ENCODE data around the gene MTMR1.

Gene MTMR1

DNA sequence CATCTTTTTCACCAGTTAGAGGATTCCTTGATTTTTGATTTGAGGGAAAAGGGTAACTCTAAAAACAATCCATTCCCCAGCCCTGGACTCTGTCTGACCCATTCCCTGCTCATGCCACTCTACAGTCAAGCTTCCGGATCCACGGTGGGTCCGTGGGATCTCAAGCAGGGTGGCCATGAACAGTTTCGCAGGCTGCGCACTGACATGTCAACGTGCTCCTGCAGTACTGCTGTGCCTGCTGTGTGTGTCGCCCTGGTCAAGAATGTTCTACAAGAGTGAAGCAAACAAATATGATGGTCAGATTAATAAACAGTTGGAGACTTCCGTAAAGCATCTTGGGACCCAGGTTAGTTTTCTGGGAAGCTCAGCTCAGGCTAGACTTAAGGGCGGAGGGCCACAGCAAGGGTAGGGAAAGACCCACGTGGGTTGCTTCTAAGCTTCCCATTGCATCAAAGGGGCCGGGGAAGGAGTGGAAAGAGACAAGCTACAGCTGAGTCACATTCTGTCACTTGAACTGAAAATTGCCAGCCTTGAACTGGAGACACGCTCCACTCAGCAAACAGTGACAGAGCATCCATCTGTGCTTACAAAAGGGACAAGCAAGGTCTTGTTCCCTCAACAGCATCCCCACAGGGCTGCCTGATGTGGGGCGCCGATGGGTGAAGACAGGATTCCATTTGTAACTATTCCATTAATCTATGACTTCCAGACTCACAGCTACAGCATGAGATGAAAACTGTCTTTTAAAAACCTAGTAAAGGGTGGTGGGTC is 81.8 kb downstream of the MTMR1 start:
- H3K4me1 ChIP-seq (ENCODE audit: insufficient read depth, low read length): no peaks in the 10 kb centered on the region
- TF ChIP-seq, protein P1, sequence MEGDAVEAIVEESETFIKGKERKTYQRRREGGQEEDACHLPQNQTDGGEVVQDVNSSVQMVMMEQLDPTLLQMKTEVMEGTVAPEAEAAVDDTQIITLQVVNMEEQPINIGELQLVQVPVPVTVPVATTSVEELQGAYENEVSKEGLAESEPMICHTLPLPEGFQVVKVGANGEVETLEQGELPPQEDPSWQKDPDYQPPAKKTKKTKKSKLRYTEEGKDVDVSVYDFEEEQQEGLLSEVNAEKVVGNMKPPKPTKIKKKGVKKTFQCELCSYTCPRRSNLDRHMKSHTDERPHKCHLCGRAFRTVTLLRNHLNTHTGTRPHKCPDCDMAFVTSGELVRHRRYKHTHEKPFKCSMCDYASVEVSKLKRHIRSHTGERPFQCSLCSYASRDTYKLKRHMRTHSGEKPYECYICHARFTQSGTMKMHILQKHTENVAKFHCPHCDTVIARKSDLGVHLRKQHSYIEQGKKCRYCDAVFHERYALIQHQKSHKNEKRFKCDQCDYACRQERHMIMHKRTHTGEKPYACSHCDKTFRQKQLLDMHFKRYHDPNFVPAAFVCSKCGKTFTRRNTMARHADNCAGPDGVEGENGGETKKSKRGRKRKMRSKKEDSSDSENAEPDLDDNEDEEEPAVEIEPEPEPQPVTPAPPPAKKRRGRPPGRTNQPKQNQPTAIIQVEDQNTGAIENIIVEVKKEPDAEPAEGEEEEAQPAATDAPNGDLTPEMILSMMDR (IDR thresholded peaks at IDR 0.05; ENCODE audit: borderline replicate concordance, extremely low read depth, low read length, poor library complexity, severe bottlenecking): no peak
- no peak for TF ChIP-seq EZH2 (IDR thresholded peaks at IDR 0.05; ENCODE audit: borderline replicate concordance, low read depth, low read length, severe bottlenecking)
- no peaks in the 10 kb centered on the region for H4K20me1 ChIP-seq (ENCODE audit: insufficient read depth, low read length)
- no peaks in the 10 kb centered on the region for H3K9me3 ChIP-seq (ENCODE audit: insufficient read depth, low read length, severe bottlenecking)
- ATAC-seq (ENCODE audit: insufficient read depth, low read depth) (no peak), DNase-seq (no peak)
- H3K27ac ChIP-seq (ENCODE audit: low read length): no peak overlapping the region
- H3K9ac ChIP-seq (ENCODE audit: low read depth, low read length): no peak overlapping the region
- no peaks in the 10 kb centered on the region for H3K27me3 ChIP-seq (ENCODE audit: insufficient read depth, low read length, poor library complexity)
- peaks cover 7% of the 10 kb centered on the region; the same call in 1 of the 2 replicates for H3K36me3 ChIP-seq (ENCODE audit: insufficient read depth, low read length)
- H3K4me3 ChIP-seq (ENCODE audit: low read depth in 1 of 2, low read length in 2 of 2): no peak overlapping the region
- H2AFZ ChIP-seq (ENCODE audit: low read depth, low read length): no peak overlapping the region
- H3K79me2 ChIP-seq (ENCODE audit: insufficient read depth, low read length): no peaks in the 10 kb centered on the region
- no peak overlapping the region for H3K4me2 ChIP-seq (ENCODE audit: insufficient read depth, low read length)

DNA sequence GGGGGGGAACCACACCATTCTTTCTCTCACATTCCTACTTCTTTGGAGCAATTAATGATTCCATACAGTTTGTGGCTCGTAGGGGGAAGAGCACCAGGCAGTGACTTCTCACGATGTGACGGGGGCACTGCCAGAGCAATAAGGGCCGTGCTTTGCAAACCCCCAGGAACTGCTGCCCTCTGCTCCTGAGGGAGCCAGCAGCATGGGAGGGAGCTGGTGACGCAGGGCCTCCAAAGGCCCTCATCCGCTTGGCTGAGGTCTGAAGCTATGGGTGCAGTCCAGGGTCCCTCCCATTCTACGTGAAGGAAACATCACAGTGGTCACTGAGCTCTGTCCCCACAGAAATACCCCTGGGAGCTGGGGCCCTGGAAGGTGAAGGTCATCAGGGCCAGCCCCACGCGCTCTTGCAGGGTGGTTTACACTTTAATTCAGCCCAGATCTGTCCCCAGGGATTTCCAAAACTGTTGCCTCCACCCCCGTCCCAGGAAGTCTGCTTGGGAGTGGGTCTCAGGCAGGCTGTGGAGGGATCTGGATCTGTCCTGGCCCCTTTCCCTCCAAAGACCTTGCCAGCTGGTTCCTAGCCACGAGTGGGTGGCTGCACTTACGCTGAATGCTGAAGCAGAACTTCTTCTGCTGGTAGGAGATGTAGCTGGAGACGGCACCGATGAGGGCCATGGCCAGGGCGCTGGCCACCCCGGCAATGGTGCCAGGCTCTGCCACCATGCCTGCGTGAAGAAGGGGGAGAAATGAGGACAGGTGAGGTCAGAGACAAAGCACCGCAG is 82.6 kb downstream of the MTMR1 start:
- Histone ChIP-seq H3K27ac (ENCODE audit: low read length) (no peak overlapping the region), H2AFZ (ENCODE audit: low read depth, low read length) (no peak overlapping the region), H3K27me3 (ENCODE audit: insufficient read depth, low read length, poor library complexity) (no peaks in the 10 kb centered on the region), H3K4me3 (ENCODE audit: low read depth in 1 of 2, low read length in 2 of 2) (no peak overlapping the region), H3K36me3 (ENCODE audit: insufficient read depth, low read length) (peaks cover 7% of the 10 kb centered on the region; the same call in 1 of the 2 replicates), H3K9ac (ENCODE audit: low read depth, low read length) (no peak overlapping the region), H3K9me3 (ENCODE audit: insufficient read depth, low read length, severe bottlenecking) (no peaks in the 10 kb centered on the region), H4K20me1 (ENCODE audit: insufficient read depth, low read length) (no peaks in the 10 kb centered on the region), H3K4me2 (ENCODE audit: insufficient read depth, low read length) (no peak overlapping the region), H3K4me1 (ENCODE audit: insufficient read depth, low read length) (no peaks in the 10 kb centered on the region), H3K79me2 (ENCODE audit: insufficient read depth, low read length) (no peaks in the 10 kb centered on the region)
- ATAC-seq (ENCODE audit: insufficient read depth, low read depth) (no peak), DNase-seq (no peak)
- no peak for TF ChIP-seq EZH2 (IDR thresholded peaks at IDR 0.05; ENCODE audit: borderline replicate concordance, low read depth, low read length, severe bottlenecking)
- TF ChIP-seq, protein P1 (IDR thresholded peaks at IDR 0.05; ENCODE audit: borderline replicate concordance, extremely low read depth, low read length, poor library complexity, severe bottlenecking): no peak

DNA sequence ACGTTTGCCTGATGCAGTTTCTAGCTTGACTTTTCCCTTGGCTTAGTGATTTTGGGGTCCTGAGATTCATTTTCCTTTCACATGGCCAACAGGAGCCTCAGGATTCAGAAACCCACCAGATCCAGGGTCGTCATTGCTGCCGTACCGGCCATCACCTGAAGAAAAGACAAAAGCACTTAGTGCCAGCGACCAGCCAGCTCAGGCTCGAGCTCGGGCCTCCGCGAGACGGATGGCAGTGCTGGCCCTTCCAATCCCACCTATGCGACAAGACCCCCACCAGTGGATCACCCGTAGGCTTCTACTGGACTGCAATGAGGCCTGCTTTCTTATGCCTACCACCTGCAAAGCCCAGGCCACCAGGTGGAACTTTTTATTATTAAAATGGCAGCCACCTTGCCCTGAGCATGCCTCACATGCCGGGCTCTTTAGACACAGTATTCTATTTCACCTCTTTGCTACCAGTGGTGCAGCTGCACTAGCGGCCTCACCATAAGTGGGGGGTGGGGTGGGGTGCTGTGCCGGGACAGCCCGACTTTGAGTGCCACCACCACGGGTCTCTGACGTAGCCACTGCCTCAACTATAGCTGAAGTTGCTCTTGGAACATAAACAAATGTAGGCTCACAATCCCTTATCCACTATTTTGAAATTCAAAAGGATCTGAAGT is 84.3 kb downstream of the MTMR1 start:
- H3K27ac ChIP-seq (ENCODE audit: low read length): no peak overlapping the region
- no peak overlapping the region for H2AFZ ChIP-seq (ENCODE audit: low read depth, low read length)
- no peak overlapping the region for H3K9ac ChIP-seq (ENCODE audit: low read depth, low read length)
- H3K27me3 ChIP-seq (ENCODE audit: insufficient read depth, low read length, poor library complexity): no peaks in the 10 kb centered on the region
- TF ChIP-seq, protein P1 (IDR thresholded peaks at IDR 0.05; ENCODE audit: borderline replicate concordance, extremely low read depth, low read length, poor library complexity, severe bottlenecking): no peak
- TF ChIP-seq EZH2 (IDR thresholded peaks at IDR 0.05; ENCODE audit: borderline replicate concordance, low read depth, low read length, severe bottlenecking): no peak
- no peak overlapping the region for H3K4me3 ChIP-seq (ENCODE audit: low read depth in 1 of 2, low read length in 2 of 2)
- no peaks in the 10 kb centered on the region for H4K20me1 ChIP-seq (ENCODE audit: insufficient read depth, low read length)
- H3K9me3 ChIP-seq (ENCODE audit: insufficient read depth, low read length, severe bottlenecking): no peaks in the 10 kb centered on the region
- ATAC-seq (ENCODE audit: insufficient read depth, low read depth) (no peak), DNase-seq (no peak)
- no peaks in the 10 kb centered on the region for H3K79me2 ChIP-seq (ENCODE audit: insufficient read depth, low read length)
- peaks cover 7% of the 10 kb centered on the region; the same call in 1 of the 2 replicates for H3K36me3 ChIP-seq (ENCODE audit: insufficient read depth, low read length)
- no peaks in the 10 kb centered on the region for H3K4me1 ChIP-seq (ENCODE audit: insufficient read depth, low read length)
- no peak overlapping the region for H3K4me2 ChIP-seq (ENCODE audit: insufficient read depth, low read length)

All from DND-41 (cell line).